GM12864 (cell line): ENCODE measurements around the gene MAN2B1.

Experiments used
- DNase-seq: peaks from one replicate; pipeline ENCODE4 v3.0.0-alpha.2; 2011; ENCODE audit warnings: low read depth
- H3K4me3 ChIP-seq: 2 replicates; pipeline ENCODE4 v1.5.1; 2011; ENCODE audit warnings: mild to moderate bottlenecking, low read depth, low read length, control low read depth
- TF ChIP-seq, protein P1 (sequence below): IDR thresholded peaks from 2 replicates; pipeline ENCODE4 v1.5.1; 2011; ENCODE audit warnings: low read depth, mild to moderate bottlenecking, moderate library complexity, low read length, control low read depth, inconsistent platforms; ENCODE audit errors: missing control alignments

Gene MAN2B1

DNA sequence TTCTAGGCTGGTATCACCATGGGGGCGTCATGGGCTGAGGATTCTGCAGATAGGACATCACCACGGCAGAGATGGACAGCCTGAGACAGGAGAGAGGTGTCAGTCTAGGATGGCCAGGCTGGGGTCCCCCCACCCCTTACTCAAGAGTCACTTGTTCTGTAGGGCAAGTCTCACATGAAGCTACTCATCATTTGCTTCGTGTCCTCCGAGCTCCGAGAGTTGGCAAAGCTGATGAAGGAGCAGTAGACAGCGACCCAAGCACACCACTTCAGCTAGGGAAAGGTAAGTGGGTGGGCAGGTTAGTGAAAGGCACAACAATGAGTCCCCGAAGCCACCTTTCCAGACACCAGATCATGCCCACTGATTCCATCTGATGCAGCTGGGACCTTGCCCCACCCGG, 1.8 kb upstream of the MAN2B1 start:
- DNase-seq, result no peak
- TF ChIP-seq, protein P1, sequence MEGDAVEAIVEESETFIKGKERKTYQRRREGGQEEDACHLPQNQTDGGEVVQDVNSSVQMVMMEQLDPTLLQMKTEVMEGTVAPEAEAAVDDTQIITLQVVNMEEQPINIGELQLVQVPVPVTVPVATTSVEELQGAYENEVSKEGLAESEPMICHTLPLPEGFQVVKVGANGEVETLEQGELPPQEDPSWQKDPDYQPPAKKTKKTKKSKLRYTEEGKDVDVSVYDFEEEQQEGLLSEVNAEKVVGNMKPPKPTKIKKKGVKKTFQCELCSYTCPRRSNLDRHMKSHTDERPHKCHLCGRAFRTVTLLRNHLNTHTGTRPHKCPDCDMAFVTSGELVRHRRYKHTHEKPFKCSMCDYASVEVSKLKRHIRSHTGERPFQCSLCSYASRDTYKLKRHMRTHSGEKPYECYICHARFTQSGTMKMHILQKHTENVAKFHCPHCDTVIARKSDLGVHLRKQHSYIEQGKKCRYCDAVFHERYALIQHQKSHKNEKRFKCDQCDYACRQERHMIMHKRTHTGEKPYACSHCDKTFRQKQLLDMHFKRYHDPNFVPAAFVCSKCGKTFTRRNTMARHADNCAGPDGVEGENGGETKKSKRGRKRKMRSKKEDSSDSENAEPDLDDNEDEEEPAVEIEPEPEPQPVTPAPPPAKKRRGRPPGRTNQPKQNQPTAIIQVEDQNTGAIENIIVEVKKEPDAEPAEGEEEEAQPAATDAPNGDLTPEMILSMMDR, result no peak
- H3K4me3 ChIP-seq, result peak overlapping the region; percentile 79

DNA sequence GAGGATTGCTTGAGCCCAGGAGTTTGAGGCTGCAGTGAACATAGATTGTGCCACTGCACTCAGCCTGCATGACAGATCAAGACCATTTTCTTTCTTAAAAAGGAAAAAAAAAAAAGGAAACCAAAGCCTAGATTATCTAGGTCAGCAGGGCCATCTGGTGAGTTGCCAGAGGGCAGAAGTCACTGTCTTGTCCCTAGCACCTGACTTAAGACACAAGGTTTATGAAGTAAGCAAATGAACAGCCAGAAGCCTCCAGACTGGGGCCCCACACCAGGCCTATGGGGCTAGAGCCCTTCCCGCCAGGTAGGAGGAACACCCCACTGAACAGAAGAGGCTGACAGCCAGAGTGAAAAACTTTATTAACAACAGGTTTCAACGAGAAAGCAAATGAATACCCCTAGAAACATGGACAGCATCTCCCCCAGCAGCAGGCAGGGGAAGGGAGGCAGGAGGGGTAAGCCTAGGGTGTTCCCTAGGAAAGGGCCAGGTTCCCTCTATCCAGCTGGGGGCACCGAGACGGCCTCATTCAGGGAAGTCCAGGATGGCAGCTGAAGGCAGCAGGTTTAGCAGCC, 1.3 kb upstream of the MAN2B1 start:
- TF ChIP-seq, protein P1, result no peak
- no peak overlapping the region for H3K4me3 ChIP-seq
- no peak for DNase-seq

DNA sequence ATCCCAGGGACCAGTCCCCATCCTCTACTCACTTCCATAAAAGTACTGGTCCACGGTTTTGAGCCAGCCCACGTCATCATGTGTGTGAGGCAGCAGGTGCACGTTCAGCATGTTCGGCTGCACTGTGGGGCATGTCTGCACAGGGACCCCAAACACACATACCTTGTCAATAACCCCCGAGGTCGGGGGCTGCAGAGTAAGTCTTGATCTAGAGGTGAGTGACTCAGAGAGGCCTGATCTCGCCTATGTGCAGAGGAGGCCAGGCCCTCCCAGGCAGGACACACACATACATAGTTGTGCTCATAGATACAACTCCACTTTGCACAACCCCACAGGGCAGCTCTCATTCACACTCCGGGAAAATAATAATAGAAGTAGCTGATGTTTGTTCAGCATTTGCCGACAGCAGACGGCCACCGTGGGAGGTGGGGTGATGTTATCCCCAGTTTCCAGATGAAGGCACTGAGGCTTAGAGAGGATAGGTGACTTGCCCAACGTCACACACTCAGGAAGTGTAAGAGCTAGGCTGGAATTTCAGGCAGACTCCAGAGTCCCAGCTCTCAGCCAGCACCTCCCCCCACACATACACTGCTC, 774 bp downstream of the MAN2B1 start:
- no peak for DNase-seq
- TF ChIP-seq, protein P1, result no peak
- H3K4me3 ChIP-seq, result peak overlapping the region; percentile 95

- DNase-seq, result peak; percentile 78
- TF ChIP-seq, protein P1, result no peak
- H3K4me3 ChIP-seq, result peak overlapping the region; percentile 95
Measured at GRCh38 chr19:12665281-12665573, 1.3 kb downstream of the MAN2B1 start.

GRCh38 chr19:12664406-12665280, 1.9 kb downstream of the MAN2B1 start:
- TF ChIP-seq, protein P1, result no peak
- no peak for DNase-seq
- H3K4me3 ChIP-seq, result peak overlapping the region; percentile 95; the same call in 1 of the 2 replicates

DNA sequence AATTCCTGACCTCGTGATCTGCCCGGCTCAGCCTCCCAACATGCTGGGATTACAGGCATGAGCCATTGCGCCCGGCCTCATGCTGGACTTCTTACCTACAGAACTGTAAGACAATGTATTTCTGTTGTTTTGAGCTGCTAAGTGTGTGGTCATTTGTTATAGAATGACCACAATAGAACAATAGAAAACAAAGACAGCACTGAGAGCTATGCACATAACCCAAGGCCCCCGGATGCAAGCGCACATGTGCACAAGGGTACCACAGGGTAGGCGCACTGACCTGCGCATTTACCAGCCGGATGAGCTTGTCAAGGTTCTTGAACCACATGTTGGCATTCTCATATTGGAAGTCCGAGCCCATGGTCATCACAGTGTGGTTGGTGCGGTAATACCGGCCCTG, 5.6 kb downstream of the MAN2B1 start:
- DNase-seq, result no peak
- no peak overlapping the region for H3K4me3 ChIP-seq
- TF ChIP-seq, protein P1, result no peak
